K562 (cell line): ENCODE measurements around the gene GCH1. TPM values are rescaled to one million over a fixed set of nuclear protein-coding genes. Genes with fewer than 3 reads are reported as not detected.

Experiments
- ATAC-seq: fragments of 200-7000 bp; cut with Tn5 transposase; 3 replicates; pipeline ENCODE4 v1.9.1; 2020; ENCODE audit warnings: moderate library complexity
- BruUV-seq: library from RNA; stranded (reverse); fragments of 400-500 nt; replicated peaks from 2 replicates; lab custom pipeline; 2021; lab: Mats Ljungman, UMichigan
- CTCF ChIA-PET: fragments of 300-600 bp; formaldehyde crosslinking; extraction: SDS; loops from one replicate; lab custom pipeline; 2021; ENCODE audit warnings: low intra/inter-chr PET ratio; lab: Yijun Ruan, JAX
- POLR2A ChIA-PET: fragments of 300-600, 350-650 bp; sonication (Branson Sonifier 250); formaldehyde crosslinking; extraction: SDS; loops from one replicate; lab custom pipeline; 2021; ENCODE audit warnings: antibody characterized with exemption, inconsistent platforms; lab: Yijun Ruan, JAX
- DNase-seq, 4 experiments: peaks; one replicate each; pipeline versions ENCODE4 v3.0.0 to v3.0.0-alpha.2; 2011 to 2018; ENCODE audit warnings: low spot score in 3 of 4, mixed read lengths in 3 of 4; ENCODE audit errors: extremely low read depth in 1 of 4
- FAIRE-seq: peaks from 2 replicates; lab custom pipeline; 2011; peaks lifted over from hg19 to GRCh38; lab: Jason Lieb, UNC
- H2AFZ ChIP-seq: 2 replicates; pipeline ENCODE4 v1.6.0; 2011; ENCODE audit warnings: low read depth, low read length, control low read depth, inconsistent platforms
- H3K27ac ChIP-seq: fragments of 200-600 bp; 3 replicates; pipeline ENCODE4 v1.8.0; 2011; ENCODE audit warnings: low read depth, mild to moderate bottlenecking, control low read depth, inconsistent platforms, low read length, moderate library complexity, mixed read lengths; ENCODE audit errors: extremely low read depth
- H3K27me3 ChIP-seq, 2 experiments: fragments of 300-600 bp in 1 of 2; 2 replicates in 1 of 2; 3 replicates in 1 of 2; pipeline versions ENCODE4 v1.6.0 to v1.8.0; 2011; ENCODE audit warnings: inconsistent platforms in 2 of 2, low read length in 2 of 2, mild to moderate bottlenecking in 1 of 2, mixed read lengths in 1 of 2, moderate library complexity in 1 of 2; ENCODE audit not compliant: control insufficient read depth in 2 of 2, insufficient read depth in 2 of 2
- H3K36me3 ChIP-seq: fragments of 300-600 bp; 3 replicates; pipeline ENCODE4 v1.8.0; 2011; ENCODE audit warnings: mild to moderate bottlenecking, low read length, inconsistent platforms; ENCODE audit not compliant: control insufficient read depth, insufficient read depth
- H3K4me1 ChIP-seq, 2 experiments: fragments of 200-600 bp in 1 of 2; replicated peaks in 1 of 2; 2 replicates in 1 of 2; 3 replicates in 1 of 2; pipeline versions ENCODE4 v1.5.1 to v1.8.0; 2011; ENCODE audit warnings: inconsistent platforms in 2 of 2, low read length in 2 of 2, mild to moderate bottlenecking in 1 of 2, mixed read lengths in 1 of 2, moderate library complexity in 1 of 2; ENCODE audit not compliant: control insufficient read depth in 2 of 2, insufficient read depth in 2 of 2
- H3K4me2 ChIP-seq: 2 replicates; pipeline ENCODE4 v1.6.1; 2011; ENCODE audit warnings: low read length, control low read depth, inconsistent platforms, mixed read lengths; ENCODE audit not compliant: insufficient read depth
- H3K4me3 ChIP-seq: fragments of 200-600 bp; sonication (generic), shearing (Covaris generic); 2 replicates; pipeline ENCODE4 v1.5.1; 2016; ENCODE audit warnings: control low read depth, inconsistent platforms
- H3K79me2 ChIP-seq: fragments of 200-600 bp; 3 replicates; pipeline ENCODE4 v1.8.0; 2011; ENCODE audit warnings: low read length, inconsistent platforms; ENCODE audit not compliant: control insufficient read depth, insufficient read depth
- H3K9ac ChIP-seq, 2 experiments: 2 replicates each; pipeline versions ENCODE4 v1.6.0 to v1.6.1; 2011; ENCODE audit warnings: low read depth in 2 of 2, low read length in 2 of 2, control low read depth in 1 of 2, inconsistent platforms in 1 of 2, mild to moderate bottlenecking in 1 of 2, mixed read lengths in 1 of 2; ENCODE audit not compliant: insufficient read depth in 1 of 2
- H3K9me1 ChIP-seq: one replicate; pipeline ENCODE4 v1.6.0; 2011; ENCODE audit warnings: inconsistent platforms, mild to moderate bottlenecking, low read length, moderate library complexity; ENCODE audit not compliant: control insufficient read depth, insufficient read depth
- H3K9me3 ChIP-seq: replicated peaks from 2 replicates; pipeline ENCODE4 v1.5.1; 2011; ENCODE audit warnings: low read depth, low read length, inconsistent platforms; ENCODE audit not compliant: control insufficient read depth, insufficient read depth
- H4K20me1 ChIP-seq: replicated peaks from 2 replicates; pipeline ENCODE4 v1.6.1; 2011; ENCODE audit warnings: low read length, inconsistent platforms, mixed read lengths; ENCODE audit not compliant: control insufficient read depth, insufficient read depth
- ARID2 ChIP-seq: fragments of 450-650 bp; IDR thresholded peaks from 2 replicates; pipeline ENCODE4 v1.6.1; 2017; ENCODE audit warnings: antibody characterized with exemption, mild to moderate bottlenecking
- BRF1 ChIP-seq: IDR thresholded peaks from 3 replicates; pipeline ENCODE4 v1.6.1; 2011; ENCODE audit warnings: borderline replicate concordance, mild to moderate bottlenecking; ENCODE audit not compliant: insufficient read length; ENCODE audit errors: extremely low read depth
- CCAR2 ChIP-seq: fragments of 200-400 bp; formaldehyde crosslinking; IDR thresholded peaks from 2 replicates; pipeline ENCODE4 v1.6.1; 2017; ENCODE audit warnings: mild to moderate bottlenecking, low read depth, low read length
- HNRNPK ChIP-seq: fragments of 200-400 bp; formaldehyde crosslinking; IDR thresholded peaks from one replicate; pipeline ENCODE4 v1.6.1; 2018; ENCODE audit warnings: mild to moderate bottlenecking, low read depth, low read length; ENCODE audit not compliant: poor library complexity, severe bottlenecking
- HSF4 ChIP-seq: fragments of 250-450 bp; sonication (Bioruptor Pico); IDR thresholded peaks from 2 replicates; pipeline ENCODE4 v2.1.2; 2022; ENCODE audit warnings: mild to moderate bottlenecking, moderate library complexity, borderline replicate concordance
- LEF1 ChIP-seq: fragments of 450-650 bp; IDR thresholded peaks from 2 replicates; pipeline ENCODE4 v1.6.1; 2016; ENCODE audit warnings: mild to moderate bottlenecking
- MAZ ChIP-seq, 2 experiments: fragments of 450-650 bp in 1 of 2; sonication (generic) in 1 of 2; formaldehyde crosslinking; IDR thresholded peaks in 1 of 2; conservative IDR thresholded peaks in 1 of 2; 2 replicates each; pipeline versions ENCODE4 v1.4.0 to v1.5.0; 2020; ENCODE audit warnings: mild to moderate bottlenecking in 1 of 2, missing genetic modification reagents in 1 of 2
- PKNOX1 ChIP-seq: fragments of 450-650 bp; IDR thresholded peaks from 2 replicates; pipeline ENCODE4 v1.6.1; 2016
- PRPF4 ChIP-seq: fragments of 200-400 bp; formaldehyde crosslinking; IDR thresholded peaks from one replicate; pipeline ENCODE4 v1.6.1; 2017; ENCODE audit warnings: low read length, low read depth, mild to moderate bottlenecking; ENCODE audit not compliant: insufficient read depth, poor library complexity, severe bottlenecking
- RFX1 ChIP-seq: fragments of 450-650 bp; IDR thresholded peaks from 2 replicates; pipeline ENCODE4 v1.6.1; 2016; ENCODE audit warnings: mild to moderate bottlenecking, moderate library complexity
- ZFP1 ChIP-seq: fragments of 450-650 bp; formaldehyde crosslinking; IDR thresholded peaks from 2 replicates; pipeline ENCODE4 v1.4.0; 2020; ENCODE audit warnings: mild to moderate bottlenecking, mixed read lengths
- ZSCAN29 ChIP-seq: fragments of 450-650 bp; IDR thresholded peaks from 2 replicates; pipeline ENCODE4 v1.6.1; 2017
- WGBS: fragments of 100-300 bp; shearing (Covaris generic); methylation state at CpG from one replicate; pipeline ENCODE4 v1.1.6; 2016; ENCODE audit warnings: low coverage, mixed read lengths; ENCODE audit not compliant: insufficient coverage; ENCODE audit errors: missing lambda C conversion rate; 5-methylcytosine and 5-hydroxymethylcytosine counted together
- in situ Hi-C: fragments of 300-500 bp; cut with MboI; formaldehyde crosslinking; loops from 4 replicates; pipeline ENCODE4 v1.15.0; 2018; ENCODE audit warnings: inconsistent platforms, mixed read lengths
- intact Hi-C: fragments of 100-400 bp; cut with micrococcal nuclease; formaldehyde crosslinking; loops from 2 replicates; pipeline ENCODE4 v1.14.2; 2022
- polyA plus RNA-seq, 8 experiments: library from polyadenylated mRNA; depleted of rRNA in 4 of 8; stranded (reverse) in 5 of 8; unstranded in 3 of 8; fragments of >200 nt; fragmentation: Nextera tagmentation in 2 of 8; fragmentation: Illumina TruSeq in 1 of 8; extraction: Ambion mirVana in 2 of 8; extraction: Trizol in 1 of 8; gene quantifications; 2 replicates each; pipeline versions ENCODE4 v1.2.1 to v1.2.3, GENCODE V29; 2011 to 2014; ENCODE audit warnings: inconsistent platforms in 1 of 8, missing spikeins in 1 of 8
- total RNA-seq, 7 experiments: library from RNA; depleted of rRNA in 6 of 7; stranded (reverse); fragments of >200 nt in 6 of 7; fragmentation: Illumina TruSeq in 2 of 7; extraction: Trizol in 2 of 7; gene quantifications; 2 replicates each; pipeline versions ENCODE4 v1.2.1 to v1.2.3, GENCODE V29; 2011 to 2021; ENCODE audit warnings: low replicate concordance in 1 of 7

The GCH1 gene
- total and polyA plus RNA-seq, 9 of the 15 experiments (the other 6 are each of a cell fraction or from before 2014, with no cell fraction given), result 3.9 to 13.1 (median 6.5) TPM

- no peak overlapping the region for H3K27ac ChIP-seq
- POLR2A ChIA-PET, result interaction anchor here (0.6 kb wide), 1 partner anchor 958 kb away, joined by 3 read pairs; no protein-coding TSS in a partner anchor
- FAIRE-seq, result no peak
These were observed 25.5 kb downstream of the GCH1 start for GRCh38 chr14:54877015-54877702.

More at GRCh38 chr14:54877015-54877702, 25.5 kb downstream of the GCH1 start:
- BruUV-seq, result no TSS peak
- intact Hi-C loops (no loop called here), in situ Hi-C loops (no loop called here)
- Histone ChIP-seq H3K27me3 (no peaks in the 10 kb centered on the region), H3K36me3 (no peaks in the 10 kb centered on the region), H3K9ac (no peak overlapping the region), H4K20me1 (no peaks in the 10 kb centered on the region), H3K79me2 (no peaks in the 10 kb centered on the region), H3K4me1 (peaks cover 0 to 2% of the 10 kb centered on the region in 2 experiments; a peak in 3 of 5 replicates), H3K4me3 (no peak overlapping the region), H2AFZ (no peak overlapping the region), H3K4me2 (no peak overlapping the region), H3K9me3 (no peaks in the 10 kb centered on the region), H3K9me1 (no peaks in the 10 kb centered on the region)
- CTCF ChIA-PET, result no interaction called here
- no peak for DNase-seq
- no peak for TF ChIP-seq MAZ (CRISPR knock-in tag; conservative IDR thresholded peaks at IDR 0.05 in 1 of 2, IDR thresholded peaks at IDR 0.05 in 1 of 2)
- TF ChIP-seq HSF4, result no peak
- no peak for TF ChIP-seq ZSCAN29
- peak; percentile 25; the same call in 1 of the 2 replicates for TF ChIP-seq PKNOX1
- TF ChIP-seq LEF1, result no peak
- TF ChIP-seq RFX1, result peak; percentile 36; the same call in 1 of the 2 replicates
- TF ChIP-seq ZFP1 (CRISPR knock-in tag), result no peak
- no peak for TF ChIP-seq CCAR2
- no peak for TF ChIP-seq ARID2
- no peak for TF ChIP-seq HNRNPK
- no peak for TF ChIP-seq PRPF4
- no peak for TF ChIP-seq BRF1
- 30% methylated on average over 5 of the region's 5 CpGs for WGBS
- ATAC-seq, result no peak
